Neural progenitor cell (in vitro differentiated cells): ENCODE data around the gene FMNL2. TPM values are rescaled to one million over a fixed set of nuclear protein-coding genes. Genes with fewer than 3 reads are reported as not detected.

Experiments
- DNase-seq: peaks from one replicate; pipeline ENCODE4 v3.0.0-alpha.2; 2016; ENCODE audit warnings: low spot score
- H2AFZ ChIP-seq: fragments of 200-600 bp; sonication (generic); replicated peaks from 2 replicates; pipeline ENCODE4 v1.6.1; 2016; ENCODE audit warnings: antibody characterized with exemption
- H3F3A ChIP-seq: fragments of 200-600 bp; sonication (generic); 2 replicates; pipeline ENCODE4 v1.6.1; 2016; ENCODE audit warnings: antibody characterized with exemption, low read depth
- H3K27ac ChIP-seq: fragments of 200-600 bp; sonication (generic); 2 replicates; pipeline ENCODE4 v1.5.1; 2016; ENCODE audit warnings: mild to moderate bottlenecking
- H3K27me3 ChIP-seq: fragments of 200-600 bp; sonication (generic); 2 replicates; pipeline ENCODE4 v1.6.1; 2016; ENCODE audit warnings: mild to moderate bottlenecking, moderate library complexity
- H3K36me3 ChIP-seq: fragments of 200-600 bp; sonication (generic); 2 replicates; pipeline ENCODE4 v1.5.1; 2016
- H3K4me1 ChIP-seq: fragments of 200-600 bp; sonication (generic); 2 replicates; pipeline ENCODE4 v1.6.1; 2016; ENCODE audit warnings: mixed run types
- H3K4me2 ChIP-seq: fragments of 200-600 bp; sonication (generic); 2 replicates; pipeline ENCODE4 v1.6.1; 2016
- H3K4me3 ChIP-seq: fragments of 200-600 bp; sonication (generic); 2 replicates; pipeline ENCODE4 v1.5.1; 2016
- H3K79me2 ChIP-seq: fragments of 200-600 bp; sonication (generic); 2 replicates; pipeline ENCODE4 v1.6.1; 2016; ENCODE audit warnings: low read depth
- H3K9ac ChIP-seq: fragments of 200-600 bp; sonication (generic); 2 replicates; pipeline ENCODE4 v1.6.1; 2016
- H3K9me3 ChIP-seq: fragments of 200-600 bp; sonication (generic); 2 replicates; pipeline ENCODE4 v1.5.1; 2016; ENCODE audit warnings: low read depth
- H4K20me1 ChIP-seq: fragments of 200-600 bp; sonication (generic); 2 replicates; pipeline ENCODE4 v1.6.1; 2016; ENCODE audit warnings: low read depth
- H3K27ac Mint-ChIP-seq: 3 replicates; pipeline ENCODE4 v1.8.0; 2021; ENCODE audit warnings: mixed read lengths
- H3K27me3 Mint-ChIP-seq: 2 replicates; pipeline ENCODE4 v1.8.0; 2022; ENCODE audit warnings: low read depth, mild to moderate bottlenecking, inconsistent platforms, moderate library complexity, mixed read lengths; ENCODE audit not compliant: insufficient read depth
- H3K36me3 Mint-ChIP-seq: 3 replicates; pipeline ENCODE4 v1.8.0; 2021; ENCODE audit warnings: mixed read lengths
- H3K4me1 Mint-ChIP-seq: 3 replicates; pipeline ENCODE4 v1.8.0; 2021; ENCODE audit warnings: mixed read lengths
- H3K4me3 Mint-ChIP-seq: 3 replicates; pipeline ENCODE4 v1.8.0; 2021; ENCODE audit warnings: mild to moderate bottlenecking, moderate library complexity, mixed read lengths
- H3K9me3 Mint-ChIP-seq: 3 replicates; pipeline ENCODE4 v1.8.0; 2020; ENCODE audit warnings: mixed read lengths
- CTCF ChIP-seq: fragments of 200-600 bp; sonication (generic); IDR thresholded peaks from 2 replicates; pipeline ENCODE4 v1.5.1; 2017; ENCODE audit warnings: antibody characterized with exemption, mild to moderate bottlenecking
- EZH2 ChIP-seq: fragments of 200-600 bp; sonication (generic); IDR thresholded peaks from 2 replicates; pipeline ENCODE4 v1.6.1; 2017; ENCODE audit warnings: antibody characterized with exemption, mild to moderate bottlenecking, moderate library complexity
- EZH2phosphoT487 ChIP-seq: fragments of 200-600 bp; sonication (generic); IDR thresholded peaks from 2 replicates; pipeline ENCODE4 v1.6.1; 2017; ENCODE audit warnings: antibody characterized with exemption
- total RNA-seq: library from RNA; depleted of rRNA; stranded (reverse); fragments of >200 nt; gene quantifications from 2 replicates; pipeline ENCODE4 v1.2.3, GENCODE V29; 2015; ENCODE audit warnings: low replicate concordance

The FMNL2 gene
- total RNA-seq, 1 donor from 2014 or later = 99.7 TPM

GRCh38 chr2:152353364-152353763, 18.4 kb downstream of the FMNL2 start:
- H3K27ac Mint-ChIP-seq = no peak overlapping the region
- no peak overlapping the region for H2AFZ ChIP-seq
- peaks cover 68% of the 10 kb centered on the region for H4K20me1 ChIP-seq
- H3F3A ChIP-seq = no peaks in the 10 kb centered on the region
- H3K9ac ChIP-seq = no peak overlapping the region
- peaks cover 89% of the 10 kb centered on the region for H3K79me2 ChIP-seq
- H3K4me1 Mint-ChIP-seq = peaks cover 9% of the 10 kb centered on the region
- TF ChIP-seq CTCF (no peak), EZH2 (no peak), EZH2phosphoT487 (no peak)
- no peak overlapping the region for H3K4me3 Mint-ChIP-seq
- DNase-seq = no peak
- H3K9me3 ChIP-seq = no peaks in the 10 kb centered on the region
- H3K4me2 ChIP-seq = no peak overlapping the region
- H3K4me1 ChIP-seq = peaks cover 3% of the 10 kb centered on the region
- H3K27me3 Mint-ChIP-seq = no peaks in the 10 kb centered on the region
- peaks cover 5% of the 10 kb centered on the region for H3K9me3 Mint-ChIP-seq
- no peaks in the 10 kb centered on the region for H3K27me3 ChIP-seq
- peaks cover 31% of the 10 kb centered on the region for H3K36me3 Mint-ChIP-seq
- no peak overlapping the region for H3K27ac ChIP-seq
- no peaks in the 10 kb centered on the region for H3K36me3 ChIP-seq
- no peak overlapping the region for H3K4me3 ChIP-seq

GRCh38 chr2:152354069-152354755, 19.2 kb downstream of the FMNL2 start:
- peaks cover 2% of the 10 kb centered on the region for H3K4me1 ChIP-seq
- Mint-ChIP-seq H3K4me3 (no peak overlapping the region), H3K4me1 (peaks cover 4% of the 10 kb centered on the region), H3K36me3 (peaks cover 27% of the 10 kb centered on the region), H3K9me3 (peaks cover 5% of the 10 kb centered on the region), H3K27ac (no peak overlapping the region), H3K27me3 (no peaks in the 10 kb centered on the region)
- H4K20me1 ChIP-seq = peaks cover 63% of the 10 kb centered on the region
- no peaks in the 10 kb centered on the region for H3K36me3 ChIP-seq
- no peaks in the 10 kb centered on the region for H3F3A ChIP-seq
- no peak for DNase-seq
- no peak overlapping the region for H3K9ac ChIP-seq
- H2AFZ ChIP-seq = no peak overlapping the region
- H3K79me2 ChIP-seq = peaks cover 91% of the 10 kb centered on the region
- H3K27me3 ChIP-seq = no peaks in the 10 kb centered on the region
- H3K9me3 ChIP-seq = no peaks in the 10 kb centered on the region
- no peak overlapping the region for H3K4me2 ChIP-seq
- TF ChIP-seq CTCF (no peak), EZH2phosphoT487 (no peak), EZH2 (no peak)
- no peak overlapping the region for H3K27ac ChIP-seq
- H3K4me3 ChIP-seq = no peak overlapping the region

- Histone ChIP-seq H2AFZ (no peak overlapping the region), H3K4me3 (no peak overlapping the region), H4K20me1 (peaks cover 59% of the 10 kb centered on the region), H3K4me1 (no peaks in the 10 kb centered on the region), H3K27ac (no peak overlapping the region), H3K36me3 (no peaks in the 10 kb centered on the region), H3F3A (no peaks in the 10 kb centered on the region), H3K27me3 (no peaks in the 10 kb centered on the region), H3K79me2 (peaks cover 91% of the 10 kb centered on the region), H3K9ac (no peak overlapping the region), H3K4me2 (no peak overlapping the region), H3K9me3 (no peaks in the 10 kb centered on the region)
- no peak for TF ChIP-seq EZH2phosphoT487
- TF ChIP-seq EZH2 = no peak
- TF ChIP-seq CTCF = no peak
- Mint-ChIP-seq H3K36me3 (peaks cover 21% of the 10 kb centered on the region), H3K27ac (no peak overlapping the region), H3K4me3 (no peak overlapping the region), H3K4me1 (peaks cover 4% of the 10 kb centered on the region), H3K27me3 (no peaks in the 10 kb centered on the region), H3K9me3 (peaks cover 5% of the 10 kb centered on the region)
- no peak for DNase-seq
These were observed 19.9 kb downstream of the FMNL2 start for GRCh38 chr2:152354909-152355308.
